B cell (primary cell): ENCODE results near the gene TPST2.

Source experiments
- CTCF ChIP-seq: fragments of 200-600 bp; IDR thresholded peaks from one replicate; pipeline ENCODE4 v1.8.0; 2022; ENCODE audit warnings: antibody characterized with exemption, mild to moderate bottlenecking
- EZH2 ChIP-seq: IDR thresholded peaks from 2 replicates; pipeline ENCODE4 v1.6.1; 2012; ENCODE audit warnings: borderline replicate concordance, low read depth, mild to moderate bottlenecking, moderate library complexity, low read length; ENCODE audit not compliant: insufficient read depth, poor library complexity, severe bottlenecking

- TF ChIP-seq CTCF (no peak), EZH2 (no peak)
Measured at GRCh38 chr22:26587991-26588613, 1.8 kb downstream of the TPST2 start.
